HG02852 (cell line): ENCODE data around the gene GFM2.
"Not testable (repeated sequence)": the region's sequence is repeated elsewhere in the genome, so short reads cannot be mapped to it uniquely, and the experiment has no call there.

Source experiments
- ATAC-seq: cut with Tn5 transposase; IDR thresholded peaks from one replicate; pipeline ENCODE4 v1.9.1; 2021; ENCODE audit warnings: mild to moderate bottlenecking, moderate library complexity; ENCODE audit not compliant: unreplicated experiment

The GFM2 gene

GRCh38 chr5:74766849-74767578 is at the start of gene GFM2, which contains the start of gene NSA2:
Gene GFM2, minus strand, starts transcription at chr5:74767117. Its CDS starts 3,375 bp downstream, at chr5:74763742.
Gene NSA2, plus strand, starts transcription at chr5:74767249. Its CDS starts 112 bp downstream, at chr5:74767361.
- peak; percentile 92 for ATAC-seq

GRCh38 chr5:74810915-74811314 is 44.0 kb upstream of the GFM2 start:
- no peak for ATAC-seq

- no peak for ATAC-seq
Observed at GRCh38 chr5:74801941-74802340, 35.0 kb upstream of the GFM2 start.

GRCh38 chr5:74801197-74801596 is 34.3 kb upstream of the GFM2 start:
- ATAC-seq = no peak

- no peak for ATAC-seq
Observed at GRCh38 chr5:74798977-74799911, 32.3 kb upstream of the GFM2 start.

GRCh38 chr5:74791669-74792068 is 24.8 kb upstream of the GFM2 start:
- ATAC-seq = not testable (repeated sequence)

- no peak for ATAC-seq
Observed at GRCh38 chr5:74787424-74787823, 20.5 kb upstream of the GFM2 start.

- no peak for ATAC-seq
Observed at GRCh38 chr5:74786851-74787250, 19.9 kb upstream of the GFM2 start.

- ATAC-seq = no peak
Observed at GRCh38 chr5:74778609-74779008, 11.7 kb upstream of the GFM2 start.

- ATAC-seq = no peak
Observed at GRCh38 chr5:74772359-74772758, 5.4 kb upstream of the GFM2 start.

- peak; percentile 28 for ATAC-seq
Observed at GRCh38 chr5:74767579-74767913, 629 bp upstream of the GFM2 start.

GRCh38 chr5:74766418-74766848 is 484 bp downstream of the GFM2 start:
- ATAC-seq = peak; percentile 45

- ATAC-seq = no peak
Observed at GRCh38 chr5:74765929-74766328, 988 bp downstream of the GFM2 start.

- ATAC-seq = no peak
Observed at GRCh38 chr5:74765201-74765600, 1.7 kb downstream of the GFM2 start.

- no peak for ATAC-seq
Observed at GRCh38 chr5:74763504-74763903, 3.4 kb downstream of the GFM2 start.

- ATAC-seq = no peak
Observed at GRCh38 chr5:74762599-74762998, 4.3 kb downstream of the GFM2 start.

GRCh38 chr5:74761241-74761640 is 5.7 kb downstream of the GFM2 start:
- no peak for ATAC-seq

GRCh38 chr5:74748742-74749141 is 18.2 kb downstream of the GFM2 start:
- not testable (repeated sequence) for ATAC-seq

- no peak for ATAC-seq
Observed at GRCh38 chr5:74738406-74738805, 28.5 kb downstream of the GFM2 start.

- ATAC-seq = no peak
Observed at GRCh38 chr5:74736759-74737158, 30.2 kb downstream of the GFM2 start.

- no peak for ATAC-seq
Observed at GRCh38 chr5:74725331-74725730, 41.6 kb downstream of the GFM2 start.

- no peak for ATAC-seq
Observed at GRCh38 chr5:74722271-74722670, 44.6 kb downstream of the GFM2 start.
